GM19452 (cell line): Measurements from ENCODE around the gene DUSP3.
A peak's percentile ranks its signal among the peaks of the same experiment; 100 is the strongest.

Experiments
- ATAC-seq: cut with Tn5 transposase; IDR thresholded peaks from one replicate; pipeline ENCODE4 v1.9.1; 2021; ENCODE audit not compliant: unreplicated experiment

DUSP3 gene

GRCh38 chr17:43734376-43734775 lies 44.4 kb downstream of the DUSP3 start:
- no peak for ATAC-seq

GRCh38 chr17:43733956-43734355 lies 44.8 kb downstream of the DUSP3 start:
- ATAC-seq, result no peak

DNA sequence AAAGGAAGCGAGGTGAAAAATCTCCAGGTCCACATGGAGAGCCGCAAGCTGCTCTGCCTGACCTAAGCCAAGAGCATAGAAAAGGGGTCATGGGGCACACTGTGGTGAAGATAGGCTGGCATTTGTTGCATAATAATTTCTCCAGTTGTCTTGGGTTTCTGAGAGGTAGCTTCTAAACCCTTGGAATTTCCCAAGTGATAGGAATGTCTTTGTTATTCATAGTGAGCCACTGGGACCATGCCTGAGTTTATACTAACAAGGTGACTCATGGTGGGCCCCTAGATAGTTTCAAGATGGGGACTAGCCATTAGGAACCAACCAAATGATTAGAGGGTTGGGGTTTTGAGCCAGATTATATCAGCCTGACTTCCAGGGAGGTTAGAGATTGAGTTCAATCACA lies 45.8 kb downstream of the DUSP3 start:
- ATAC-seq, result no peak

DNA sequence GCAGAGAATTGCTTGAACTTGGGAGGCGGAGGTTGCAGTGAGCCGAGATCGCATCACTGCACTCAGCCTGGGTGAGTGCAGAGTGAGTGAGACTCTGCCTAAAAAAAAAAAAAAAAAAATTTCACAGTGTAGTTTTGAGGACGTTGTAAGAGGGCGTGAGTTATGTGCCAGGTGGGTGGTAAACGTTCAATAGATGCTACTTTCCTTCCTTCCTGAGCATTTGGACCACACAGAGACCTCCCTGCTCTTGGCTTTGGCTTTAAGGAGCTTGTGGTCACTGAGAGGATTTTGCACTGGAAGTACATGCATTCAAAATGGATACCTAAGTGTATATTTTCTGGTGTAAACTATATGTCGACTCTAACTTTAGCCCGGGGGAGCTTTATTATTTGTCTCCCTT lies 50.7 kb downstream of the DUSP3 start:
- ATAC-seq, result no peak

- no peak for ATAC-seq
Observed at GRCh38 chr17:43723697-43724359, 54.9 kb downstream of the DUSP3 start.

- ATAC-seq, result no peak
Observed at GRCh38 chr17:43722870-43723665, 55.7 kb downstream of the DUSP3 start.

DNA sequence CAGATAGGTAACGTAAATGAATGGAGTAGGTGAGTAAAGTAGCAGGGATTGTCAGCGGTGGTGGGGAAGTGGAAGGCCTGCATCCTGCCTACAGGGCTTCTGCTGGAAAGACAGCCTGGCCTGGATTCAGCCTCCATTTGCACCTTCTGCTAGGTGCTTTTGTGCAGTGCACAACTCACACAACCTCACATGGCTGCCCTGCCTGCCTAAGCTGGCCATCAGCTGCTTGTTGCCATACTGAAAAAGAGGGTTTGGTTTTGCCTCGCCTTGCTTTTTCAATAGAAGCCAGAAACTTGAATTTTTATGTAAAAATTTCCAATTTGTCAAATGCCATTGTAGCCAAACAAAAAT lies 56.5 kb downstream of the DUSP3 start:
- no peak for ATAC-seq

DNA sequence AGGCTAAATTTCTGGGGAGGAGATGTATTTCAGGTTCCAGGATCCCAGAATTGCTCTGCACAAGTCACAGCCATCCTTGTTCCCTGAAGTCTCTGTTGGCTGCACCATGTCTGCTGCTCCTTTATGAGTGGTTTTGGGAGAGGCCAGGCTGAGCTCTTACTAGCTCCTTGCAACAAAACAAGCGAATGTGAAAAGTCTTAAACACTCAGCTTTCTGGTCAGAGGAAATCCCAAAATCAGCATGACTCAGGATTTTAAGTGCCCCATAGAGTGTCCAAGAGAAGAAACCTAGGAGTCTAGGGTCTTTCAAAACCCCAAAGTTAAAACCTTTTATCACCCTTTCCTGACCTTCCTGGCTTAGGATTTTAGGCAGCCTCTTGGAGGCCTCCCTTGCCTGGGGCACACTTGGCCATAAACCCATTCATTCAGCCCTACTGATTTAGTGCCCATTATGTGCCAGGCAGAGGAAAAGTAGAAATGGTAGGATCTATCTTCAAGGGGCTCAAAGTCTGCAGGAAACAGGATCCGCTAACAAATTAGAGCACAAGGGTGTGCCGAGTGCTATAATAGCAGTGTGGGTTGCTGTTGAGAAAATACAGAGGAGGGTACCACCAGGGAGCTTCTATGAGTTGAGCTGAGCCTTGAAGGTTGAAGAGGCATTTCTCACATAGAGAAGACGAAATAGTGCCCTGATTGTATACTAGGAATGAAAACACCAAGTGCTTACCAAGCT lies 57.1 kb downstream of the DUSP3 start:
- ATAC-seq, result no peak

DNA sequence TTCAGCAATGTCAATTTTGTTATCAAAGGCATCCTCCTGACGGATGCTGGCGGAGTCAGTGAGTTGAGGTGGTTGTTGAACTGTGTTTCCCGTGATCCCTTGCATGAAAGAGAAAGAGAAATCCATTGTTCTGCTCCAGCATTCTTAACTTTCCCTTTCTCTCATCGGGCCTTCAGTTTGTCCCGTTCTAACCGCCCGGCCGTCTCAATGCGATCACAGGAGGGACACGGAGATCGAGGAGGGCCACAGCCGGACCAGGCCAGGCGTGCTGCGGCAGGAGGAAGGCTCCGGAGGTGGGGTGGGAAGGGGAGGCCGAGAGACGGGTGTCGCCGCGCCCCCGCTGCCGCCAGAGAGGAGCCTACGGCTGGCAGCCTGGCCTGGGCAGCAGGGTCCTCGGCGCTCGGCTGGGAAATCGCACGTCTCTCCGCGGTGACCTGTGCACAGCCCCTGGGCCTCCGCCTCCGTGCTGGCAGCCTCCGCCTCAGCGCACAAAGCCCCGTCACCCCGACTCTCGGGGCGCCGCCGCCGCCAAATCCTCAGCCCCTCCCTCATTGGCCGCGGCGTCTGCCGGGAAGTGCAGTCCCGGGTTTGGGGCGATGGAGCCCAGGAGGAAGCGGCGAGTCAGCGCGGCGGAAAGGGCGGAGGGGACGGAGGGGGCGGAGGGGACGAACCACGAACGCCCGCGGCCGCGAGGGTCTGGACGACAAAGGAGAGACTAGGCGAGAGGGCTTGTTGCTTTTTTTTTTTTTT lies 58.3 kb downstream of the DUSP3 start:
- ATAC-seq, result peak; percentile 69

DNA sequence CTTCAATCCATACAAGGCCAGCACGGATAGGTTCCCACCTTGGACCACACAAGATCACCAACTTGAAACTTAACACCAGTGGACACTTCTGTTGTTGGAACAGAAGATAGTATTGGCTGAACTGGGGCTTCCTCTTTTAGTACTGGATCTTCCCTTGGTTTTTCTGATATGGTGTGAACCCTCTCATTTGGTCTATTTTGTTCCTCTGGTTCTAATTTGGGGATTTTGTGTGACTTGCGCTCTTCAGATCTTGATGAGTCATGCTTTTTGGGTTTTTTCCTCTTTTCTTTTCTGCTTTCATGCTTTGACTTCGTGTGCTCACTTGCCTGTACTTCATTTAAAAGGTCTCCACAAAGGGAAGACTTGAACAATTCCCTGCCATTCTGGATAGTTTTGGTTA lies 59.2 kb downstream of the DUSP3 start:
- ATAC-seq, result no peak

GRCh38 chr17:43718544-43718943 lies 60.2 kb downstream of the DUSP3 start:
- no peak for ATAC-seq

- no peak for ATAC-seq
Observed at GRCh38 chr17:43717913-43718312, 60.9 kb downstream of the DUSP3 start.
